ENCODE measurements around the gene BMPR1A. TPM values are rescaled to one million over a fixed set of nuclear protein-coding genes. Genes with fewer than 3 reads are reported as not detected.
A peak's percentile ranks its signal among the peaks of the same experiment; 100 is the strongest.

The BMPR1A gene
- total and polyA plus RNA-seq, 2 of the 4 experiments (the other 2 are of a cell fraction) = 15.9 to 93.7 TPM

- Histone ChIP-seq H2AK5ac (ENCODE audit: low read depth, low read length) (no peak overlapping the region), H4K5ac (ENCODE audit: low read depth, low read length) (no peak overlapping the region), H3K9ac (ENCODE audit: low read depth, low read length) (no peak overlapping the region), H3K18ac (ENCODE audit: low read depth, low read length) (no peak overlapping the region), H3K79me1 (ENCODE audit: low read depth in 1 of 2, low read length in 2 of 2) (peaks cover 10 to 16% of the 10 kb centered on the region in 2 experiments; a peak in 3 of 4 replicates), H3K4me1 (ENCODE audit: control insufficient read depth, insufficient read depth, low read length) (peaks cover 2% of the 10 kb centered on the region), H4K91ac (ENCODE audit: insufficient read depth, low read depth, low read length) (no peak overlapping the region), H3K36me3 (ENCODE audit: control insufficient read depth, insufficient read depth, low read length) (peaks cover 9% of the 10 kb centered on the region), H2BK5ac (ENCODE audit: low read depth, low read length, poor library complexity, severe bottlenecking) (no peak overlapping the region), H3K4me2 (ENCODE audit: low read depth, low read length) (no peak overlapping the region), H2BK20ac (ENCODE audit: low read depth, low read length) (no peak overlapping the region), H2AK9ac (replicated peaks; ENCODE audit: low read depth, low read length, poor library complexity) (no peak overlapping the region), H4K20me1 (ENCODE audit: insufficient read depth, low read length) (0 out of 2 replicates have a peak, but pooled peaks cover 4% of the 10 kb centered on the region), H3K27ac (ENCODE audit: insufficient read depth, low read length) (no peak overlapping the region), H4K8ac (ENCODE audit: low read depth in 2 of 2, low read length in 2 of 2) (no peak overlapping the region), H3K56ac (ENCODE audit: extremely low read depth, insufficient read depth, low read length) (no peak overlapping the region), H2BK15ac (ENCODE audit: low read depth, low read length) (no peak overlapping the region), H3K4ac (ENCODE audit: low read depth, low read length) (no peak overlapping the region), H2BK120ac (ENCODE audit: low read depth, low read length) (no peak overlapping the region), H3K4me3 (ENCODE audit: insufficient read depth, low read depth, low read length) (no peak overlapping the region), H3K9me1 (ENCODE audit: insufficient read depth, low read length) (no peaks in the 10 kb centered on the region; the same call in 1 of the 2 replicates), H3K14ac (replicated peaks; ENCODE audit: low read depth, low read length) (no peak overlapping the region), H2AFZ (replicated peaks; ENCODE audit: low read length, poor library complexity) (no peak overlapping the region), H3K9me3 (ENCODE audit: control insufficient read depth, insufficient read depth, low read length) (no peaks in the 10 kb centered on the region), H3K27me3 (ENCODE audit: control insufficient read depth, insufficient read depth, low read length) (no peaks in the 10 kb centered on the region), H3K23ac (ENCODE audit: low read depth, low read length) (no peak overlapping the region)
- POLR2A ChIA-PET (ENCODE audit: unreplicated experiment) = no interaction called here
- BruUV-seq (replicated peaks) = no TSS peak
- no CpG with 5 or more reads among the region's 9 CpGs for WGBS, 2 experiments (ENCODE audit: extremely low coverage in 2 of 2, insufficient read length in 1 of 2)
- peak; percentile 71 for DNase-seq
- no peak for TF ChIP-seq MAZ (IDR thresholded peaks at IDR 0.05; ENCODE audit: borderline replicate concordance, low read depth, low read length)
- no peak for TF ChIP-seq RCOR1 (IDR thresholded peaks at IDR 0.05; ENCODE audit: insufficient replicate concordance, low read length)
- peak; percentile 74 for TF ChIP-seq CTCF (conservative IDR thresholded peaks at IDR 0.05; ENCODE audit: low read depth, low read length)
- TF ChIP-seq MXI1 (IDR thresholded peaks at IDR 0.05; ENCODE audit: borderline replicate concordance, low read depth, low read length) = 0 out of 2 replicates have a peak, but pooled peaks have one; percentile 31
- peak; percentile 77 for TF ChIP-seq RAD21 (IDR thresholded peaks at IDR 0.05; ENCODE audit: low read length)
- peak; percentile 75 for TF ChIP-seq SMC3 (IDR thresholded peaks at IDR 0.05; ENCODE audit: low read depth, low read length)
- ATAC-seq (ENCODE audit: low read depth) = peak; percentile 81
- intact Hi-C loops (cut with micrococcal nuclease) = loop anchor here (1.0 kb wide), 4 partner anchors 142 to 211 kb away; no protein-coding TSS in a partner anchor
- dilution Hi-C loops (cut with HindIII; ENCODE audit: low sequenced_read_pairs, unreplicated experiment) = no loop called here
- CTCF ChIA-PET = interaction anchor here (1.0 to 3.2 kb wide), 4 partner anchors 48 to 206 kb away, joined by 3 to 12 read pairs (median 4); no protein-coding TSS in a partner anchor
- in situ Hi-C loops (cut with MboI; ENCODE audit: low sequenced_read_pairs) = loop anchor here (5.0 to 25.0 kb wide), 3 partner anchors 192 to 495 kb away; partner anchors contain the start of gene WAPL
Measured at GRCh38 chr10:86899670-86900276, 143.4 kb downstream of the BMPR1A start.
